ENCODE data around the gene RPL39L.

- TF ChIP-seq CTCF (IDR thresholded peaks at IDR 0.05) (no peak), POLR2AphosphoS5 (IDR thresholded peaks at IDR 0.05; ENCODE audit: low read depth, low read length) (no peak)
Observed at GRCh38 chr3:187136337-187136736, 3.0 kb downstream of the RPL39L start.

All from Panc1 (cell line).